Lower leg skin (tissue), 4 donors: ENCODE data around the gene PRCC. TPM values are rescaled to one million over a fixed set of nuclear protein-coding genes. Genes with fewer than 3 reads are reported as not detected.

Experiments
- DNase-seq, 2 donors: peaks; one replicate each; pipeline ENCODE4 v3.0.0-alpha.2; 2019; ENCODE audit warnings: low spot score in 2 of 2
- H3K4me3 ChIP-seq: fragments of 200-600 bp; sonication (generic); 2 replicates; pipeline ENCODE4 v1.5.1; 2017; ENCODE audit warnings: mild to moderate bottlenecking, low read depth; ENCODE audit not compliant: poor library complexity, severe bottlenecking
- CTCF ChIP-seq, 3 donors: fragments of 450-650 bp; IDR thresholded peaks; one replicate each; pipeline ENCODE4 v1.5.1; 2016; ENCODE audit warnings: antibody characterized with exemption in 3 of 3, mild to moderate bottlenecking in 3 of 3, moderate library complexity in 2 of 3
- POLR2A ChIP-seq, 2 donors: fragments of 450-650 bp; IDR thresholded peaks; one replicate each; pipeline ENCODE4 v1.6.1; 2016 to 2017; ENCODE audit warnings: antibody characterized with exemption in 2 of 2, mild to moderate bottlenecking in 1 of 2, moderate library complexity in 1 of 2
- WGBS, 2 donors: methylation state at CpG; one replicate each; pipeline ENCODE4 v1.1.5; 2018; 5-methylcytosine and 5-hydroxymethylcytosine counted together
- intact Hi-C: fragments of 100-400 bp; cut with DNase I; formaldehyde crosslinking; loops from one replicate; pipeline ENCODE4 v1.15.0; 2023; ENCODE audit warnings: low total_unique reads
- total RNA-seq, 4 donors: library from RNA; depleted of rRNA; stranded (reverse); fragments of >200 nt; gene quantifications; one replicate each; pipeline ENCODE4 v1.1.0, GENCODE V29; 2016

The PRCC gene
- total RNA-seq, 4 donors from 2014 or later: 35.4 to 45.6 (median 38.8) TPM

DNA sequence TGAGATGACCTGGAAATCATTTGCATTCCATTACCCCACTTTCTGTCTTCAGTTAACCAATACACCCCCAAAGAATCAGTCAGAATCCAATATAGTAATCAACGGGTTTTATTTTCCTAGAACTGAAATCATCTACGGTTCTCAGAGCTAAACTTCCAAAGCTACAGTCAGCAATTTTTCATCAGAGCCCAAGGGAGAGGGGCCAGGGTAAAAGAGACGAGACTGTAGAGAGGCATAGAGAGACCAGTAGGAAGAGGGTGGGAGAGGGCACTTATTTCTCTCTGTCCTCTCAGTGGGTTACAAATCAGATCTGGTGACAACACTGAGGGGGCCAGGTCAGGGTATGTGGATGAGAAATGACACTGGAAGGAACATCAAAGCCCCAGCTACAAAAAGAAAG is 25.3 kb upstream of the PRCC start:
- intact Hi-C loops: no loop called here
- TF ChIP-seq POLR2A (IDR thresholded peaks at IDR 0.05) (no peak), CTCF (IDR thresholded peaks at IDR 0.05) (no peak)
- 72 to 82% methylated on average over 3 of the region's 3 CpGs for WGBS, 2 donors
- H3K4me3 ChIP-seq: no peak overlapping the region
- DNase-seq: no peak

GRCh38 chr1:156742801-156743200 is 24.5 kb upstream of the PRCC start:
- H3K4me3 ChIP-seq: no peak overlapping the region
- TF ChIP-seq CTCF (IDR thresholded peaks at IDR 0.05) (no peak), POLR2A (IDR thresholded peaks at IDR 0.05) (no peak)
- intact Hi-C loops: no loop called here
- no peak for DNase-seq
- 91 to 92% methylated on average over 4 of the region's 4 CpGs for WGBS, 2 donors

DNA sequence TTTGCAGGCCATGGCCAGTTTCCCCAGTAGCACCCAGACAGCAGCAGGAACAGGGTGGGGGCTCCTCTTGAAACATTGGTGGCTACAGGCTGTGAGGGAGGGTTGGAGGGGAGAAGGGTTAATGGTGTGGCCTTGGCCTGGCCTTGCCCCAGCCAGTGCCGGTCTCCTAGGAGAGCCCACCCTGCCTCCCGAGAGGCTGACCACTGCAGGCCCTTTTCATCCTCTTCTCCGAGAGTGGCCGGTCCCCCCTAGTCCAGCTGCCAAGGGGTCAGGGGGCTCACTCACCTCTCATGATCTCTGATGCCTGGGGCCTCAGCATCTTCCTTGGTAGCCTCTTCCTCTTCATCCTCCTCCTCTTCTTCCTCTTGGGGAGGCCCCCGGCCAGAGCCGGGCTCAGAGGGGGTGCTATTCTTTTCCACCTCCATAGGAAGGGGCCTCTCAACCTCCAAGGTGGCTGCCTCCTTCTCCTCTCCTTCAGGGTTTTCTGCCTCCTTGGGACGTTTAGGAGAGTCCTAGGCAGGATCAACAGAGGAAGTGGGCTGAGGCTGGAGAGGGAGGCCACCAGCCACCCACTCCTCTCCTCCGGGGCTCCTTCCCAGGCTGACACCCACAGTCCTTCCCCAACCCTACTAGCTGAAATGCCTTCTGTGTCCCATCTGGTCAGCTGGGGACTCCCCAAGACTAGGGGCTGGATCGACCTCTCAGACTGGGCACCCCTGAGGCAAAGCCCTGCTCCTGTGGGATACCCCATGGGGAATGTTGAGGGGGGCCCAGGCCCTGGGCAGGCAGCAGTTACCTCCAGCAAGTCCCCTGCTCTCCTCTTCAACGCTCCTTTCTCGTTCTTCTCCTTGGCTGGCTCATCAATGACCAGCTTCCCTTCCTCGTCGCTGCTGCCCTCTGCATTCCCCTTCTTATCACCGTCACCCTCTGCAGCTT is 23.7 kb upstream of the PRCC start:
- no peak for DNase-seq
- WGBS, 2 donors: 82 to 84% methylated on average over 14 of the region's 14 CpGs
- TF ChIP-seq CTCF (IDR thresholded peaks at IDR 0.05) (no peak), POLR2A (IDR thresholded peaks at IDR 0.05) (no peak)
- H3K4me3 ChIP-seq: no peak overlapping the region
- intact Hi-C loops: no loop called here

DNA sequence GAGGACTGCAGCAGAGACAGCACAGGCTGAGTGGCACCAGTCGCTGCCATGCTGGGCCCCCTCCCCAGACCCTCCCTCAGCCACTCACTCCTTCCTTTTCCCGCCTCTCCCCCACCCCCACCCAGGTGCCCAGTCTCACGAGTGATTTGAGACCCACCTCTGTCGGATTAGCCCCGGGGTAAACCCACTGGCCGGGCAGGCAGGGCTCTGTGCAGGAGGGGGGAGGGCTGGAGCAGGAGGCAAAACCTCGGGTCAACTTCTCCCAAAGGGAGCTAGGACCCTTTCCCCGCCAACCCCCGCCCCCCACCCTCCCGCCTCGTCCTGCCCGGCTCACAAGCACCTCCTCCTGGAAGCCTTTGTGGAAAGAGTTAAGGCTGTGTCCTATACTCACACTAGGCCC is 23.0 kb upstream of the PRCC start:
- intact Hi-C loops: no loop called here
- 71% methylated on average over 12 of the region's 12 CpGs for WGBS, 2 donors
- DNase-seq: no peak

DNA sequence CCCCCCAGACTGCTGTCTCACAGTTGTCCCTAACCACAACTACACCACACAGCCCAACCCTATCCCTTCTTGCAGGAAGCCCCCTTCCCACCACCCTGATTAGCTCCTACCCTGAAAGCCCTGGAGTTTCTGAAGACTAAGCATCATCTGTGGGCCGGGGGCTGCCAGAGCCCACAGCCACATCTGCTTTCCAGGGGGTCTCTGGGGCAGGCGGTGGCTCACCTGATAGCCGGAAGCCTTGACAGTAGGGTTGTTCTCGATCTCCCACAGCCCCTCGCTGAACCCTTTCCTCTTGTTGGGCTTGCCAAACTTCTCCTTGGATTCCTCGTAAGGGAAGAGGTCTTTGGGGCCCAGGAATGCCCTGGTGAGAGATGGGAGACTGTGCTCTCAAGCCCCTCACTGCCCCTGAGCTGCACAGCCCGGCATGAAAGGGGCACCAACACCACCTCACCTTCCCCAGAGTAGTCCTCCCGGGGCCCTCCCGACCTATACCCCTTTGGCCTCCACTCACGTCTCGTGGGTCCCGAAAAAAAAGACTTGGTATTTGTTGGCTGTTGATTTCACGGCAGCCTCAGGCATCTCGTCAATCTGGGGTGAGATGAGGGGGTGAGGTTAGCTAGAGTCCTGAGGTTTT is 22.4 kb upstream of the PRCC start:
- WGBS, 2 donors: 70 to 76% methylated on average over 14 of the region's 14 CpGs
- intact Hi-C loops: no loop called here

More for the DNA sequence above, 23.0 kb upstream of the PRCC start:
- H3K4me3 ChIP-seq: no peak overlapping the region
- TF ChIP-seq CTCF (IDR thresholded peaks at IDR 0.05): no peak
- no peak for TF ChIP-seq POLR2A (IDR thresholded peaks at IDR 0.05)

More for the DNA sequence above, 22.4 kb upstream of the PRCC start:
- TF ChIP-seq POLR2A (IDR thresholded peaks at IDR 0.05): no peak
- no peak for TF ChIP-seq CTCF (IDR thresholded peaks at IDR 0.05)
- DNase-seq: no peak
- H3K4me3 ChIP-seq: no peak overlapping the region
